Kidney tubule cell (primary cell): ENCODE measurements around the gene TIMP4.

Experiments used
- DNase-seq: peaks from one replicate; pipeline ENCODE4 v3.0.0-alpha.2; 2018; ENCODE audit warnings: low spot score

TIMP4 gene

DNA sequence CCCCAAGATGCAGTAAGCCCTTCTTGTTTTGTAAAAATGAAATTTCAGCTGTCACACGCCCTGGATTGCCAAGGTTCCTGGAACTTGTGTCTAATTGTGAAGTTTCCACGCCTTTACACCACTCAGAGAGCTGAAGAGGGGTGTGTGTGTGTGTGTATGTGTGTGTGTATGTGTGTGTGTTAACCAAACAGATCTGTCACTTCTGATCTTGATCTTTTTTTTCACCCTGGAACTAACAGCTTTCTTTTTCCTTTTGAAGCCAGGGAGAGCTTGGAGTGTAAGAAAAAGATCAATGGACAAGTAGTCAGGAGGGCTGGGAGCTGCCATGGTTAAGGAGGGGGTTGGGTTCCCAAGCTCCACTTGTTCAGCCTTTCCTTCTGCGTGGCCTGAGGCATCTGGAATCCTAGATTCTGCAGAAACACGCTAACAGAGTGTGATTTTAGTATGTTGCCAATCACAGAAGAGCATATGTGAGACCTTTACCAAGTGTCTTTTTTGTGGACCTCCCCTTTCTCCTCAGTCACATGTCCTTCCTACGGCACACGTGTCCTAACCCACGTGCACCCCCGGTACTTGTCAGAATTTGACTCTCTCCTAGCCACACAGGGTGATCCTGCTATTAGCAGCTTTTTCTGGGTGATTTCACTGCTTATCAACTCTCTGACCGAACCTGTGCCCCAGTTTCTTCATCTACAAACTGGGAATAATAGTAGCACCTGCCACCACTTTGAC lies 11.5 kb downstream of the TIMP4 start:
- no peak for DNase-seq

GRCh38 chr3:12143949-12144504 lies 14.7 kb downstream of the TIMP4 start:
- DNase-seq = no peak

DNA sequence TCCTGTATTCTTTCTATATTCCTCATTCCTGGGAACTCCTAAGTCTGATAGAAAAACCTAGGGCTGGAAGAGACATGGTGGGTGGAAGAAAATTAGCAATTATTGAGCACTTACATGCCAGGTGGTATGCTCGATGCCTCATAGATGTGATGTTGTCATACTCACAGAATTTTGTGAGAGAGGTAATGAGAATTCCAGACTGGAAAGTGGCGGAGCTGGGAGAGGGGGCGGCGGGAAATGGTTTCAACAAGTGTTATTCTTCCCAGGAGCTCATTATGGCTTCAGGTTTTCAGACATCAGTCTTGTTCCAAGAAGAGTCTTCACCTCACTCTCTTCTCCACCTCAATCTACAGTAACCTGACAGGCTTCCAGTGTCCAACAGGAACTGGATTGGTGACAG lies 16.2 kb downstream of the TIMP4 start:
- DNase-seq = no peak

DNA sequence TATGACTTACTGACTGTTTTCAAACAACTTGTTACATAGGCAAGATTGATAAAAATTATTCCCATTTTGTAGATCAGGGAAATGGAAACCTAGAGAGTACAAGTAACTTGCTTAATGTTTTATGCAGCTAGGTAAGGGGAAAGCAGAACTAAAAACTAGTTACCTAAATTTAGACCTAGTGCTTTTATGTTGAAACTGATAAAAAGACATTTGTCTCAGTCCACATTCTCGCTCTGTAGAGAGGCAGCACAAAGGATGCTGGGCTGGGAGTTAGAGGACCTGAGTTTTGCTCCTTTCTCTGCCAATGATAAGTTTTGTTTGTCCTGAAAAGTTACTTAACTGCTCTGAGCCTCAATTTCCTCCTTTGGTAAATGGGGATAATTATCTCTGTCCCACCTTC lies 17.4 kb downstream of the TIMP4 start:
- no peak for DNase-seq

- DNase-seq = peak; percentile 30
These were observed 19.6 kb downstream of the TIMP4 start for GRCh38 chr3:12139111-12139511.

DNA sequence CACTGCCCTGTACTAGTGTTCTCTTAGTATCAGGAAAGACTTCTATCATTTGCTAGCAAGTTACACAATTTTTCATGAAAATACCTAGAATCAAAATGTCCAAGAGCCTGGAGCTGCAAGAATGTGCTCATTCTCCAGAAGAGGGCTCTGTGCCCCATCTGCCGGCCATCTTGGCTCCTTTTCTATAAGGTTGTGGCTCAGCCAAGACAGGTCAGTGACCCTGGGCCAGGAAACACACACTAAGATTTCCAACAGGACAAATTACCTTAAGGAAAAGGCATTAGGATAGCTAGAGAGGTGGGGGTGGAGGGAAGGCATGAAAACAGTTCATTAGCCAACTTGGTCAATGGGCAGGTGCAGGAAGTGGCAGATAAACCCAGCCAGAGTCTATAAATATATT lies 20.7 kb downstream of the TIMP4 start:
- peak; percentile 54 for DNase-seq

GRCh38 chr3:12136371-12136770 lies 22.3 kb downstream of the TIMP4 start:
- DNase-seq = no peak

GRCh38 chr3:12135029-12135657 lies 23.6 kb downstream of the TIMP4 start:
- peak; percentile 69 for DNase-seq

DNA sequence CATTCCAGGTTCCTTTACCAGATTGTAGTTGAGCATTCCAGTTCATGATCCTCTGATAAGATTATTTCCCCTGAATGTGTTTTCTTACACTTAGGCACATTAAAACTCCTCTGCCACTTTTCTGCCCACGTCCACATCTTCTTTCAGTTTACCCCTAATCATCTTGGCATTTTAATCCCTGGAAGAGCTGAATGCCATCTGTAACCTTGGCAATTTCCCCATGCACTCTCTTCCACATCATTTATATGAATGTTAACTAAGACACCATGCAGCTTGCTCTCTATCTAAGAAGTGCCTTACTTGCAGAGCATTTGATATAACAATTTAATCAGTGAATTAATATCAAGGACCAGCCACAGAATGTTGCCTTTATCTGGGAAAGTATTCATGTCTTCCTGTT lies 25.8 kb downstream of the TIMP4 start:
- no peak for DNase-seq

DNA sequence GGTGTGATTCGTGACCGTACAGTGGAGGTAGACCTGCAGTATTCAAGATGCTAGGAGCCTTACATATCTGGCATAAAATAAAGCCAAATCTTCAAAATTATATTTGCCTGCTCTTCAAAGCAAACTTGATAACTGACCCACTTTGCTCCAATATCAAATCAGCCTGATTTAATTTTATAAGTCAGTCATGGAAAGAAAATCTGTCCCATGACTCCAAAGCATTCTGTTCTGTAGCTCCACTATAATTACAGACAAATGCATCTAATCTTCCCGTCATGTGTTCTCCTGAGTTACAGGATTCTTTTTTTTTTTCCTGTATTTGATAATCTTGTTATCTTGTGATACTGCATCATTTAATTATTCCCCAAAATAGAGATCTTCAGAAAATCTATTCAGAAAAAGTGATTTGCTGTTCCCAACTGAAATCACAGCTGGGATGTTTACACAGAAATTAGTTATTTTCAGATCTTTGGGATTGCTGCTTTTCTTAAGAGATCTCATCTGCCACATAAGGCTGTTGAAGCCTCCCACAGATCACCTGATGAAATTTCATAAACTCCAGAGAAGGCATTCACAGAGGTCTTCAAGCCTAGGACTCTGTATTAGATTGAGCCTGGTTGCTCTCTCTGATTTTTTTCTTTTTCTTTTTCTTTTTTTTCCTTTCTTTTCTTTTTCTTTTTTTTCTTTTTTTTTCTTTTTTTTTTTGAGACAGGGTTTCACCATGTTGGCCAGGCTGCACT lies 27.2 kb downstream of the TIMP4 start:
- DNase-seq = no peak

GRCh38 chr3:12127391-12127790 lies 31.3 kb downstream of the TIMP4 start:
- DNase-seq = no peak

GRCh38 chr3:12125772-12126171 lies 32.9 kb downstream of the TIMP4 start:
- no peak for DNase-seq

DNA sequence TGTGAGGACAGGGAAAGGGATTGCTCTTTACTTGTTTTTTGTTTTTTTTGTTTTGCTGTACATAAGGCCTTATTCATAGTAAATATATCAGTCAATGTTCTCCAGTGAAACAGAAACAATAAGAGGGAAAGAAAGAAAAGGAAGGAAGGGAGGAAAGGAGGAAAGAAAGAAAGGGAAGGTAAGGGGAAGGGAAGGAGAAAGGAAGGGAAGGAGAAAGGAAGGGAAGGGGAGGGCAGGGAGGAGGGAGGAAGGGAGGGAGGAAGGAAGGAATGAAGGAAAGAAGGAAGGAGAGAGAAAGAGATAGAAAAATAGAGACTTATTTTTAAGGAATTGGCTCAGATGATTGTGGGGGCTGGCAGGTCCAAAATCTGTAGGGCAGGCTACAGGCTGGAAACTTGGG lies 37.2 kb downstream of the TIMP4 start:
- DNase-seq = no peak

- peak; percentile 23 for DNase-seq
These were observed 38.2 kb downstream of the TIMP4 start for GRCh38 chr3:12120374-12121140.

- DNase-seq = no peak
These were observed 41.2 kb downstream of the TIMP4 start for GRCh38 chr3:12117473-12117872.

DNA sequence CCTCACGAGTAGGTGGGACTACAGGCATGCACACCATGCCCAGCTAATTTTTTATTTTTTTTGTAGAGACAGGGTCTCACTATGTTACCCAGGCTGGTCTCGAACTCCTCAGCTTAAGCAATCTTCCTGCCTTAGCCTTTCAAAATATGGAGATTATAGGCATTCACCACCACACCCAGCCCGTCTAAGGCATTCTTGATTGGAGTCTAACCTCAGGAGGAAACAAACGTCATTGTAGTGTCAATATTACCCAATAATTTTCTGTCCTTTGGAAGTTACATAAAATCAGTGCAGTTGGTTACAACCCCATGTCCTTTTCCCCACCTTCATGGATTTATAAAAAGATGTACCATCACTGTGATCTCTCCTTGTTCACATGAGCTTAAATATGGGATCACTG lies 41.8 kb downstream of the TIMP4 start:
- DNase-seq = no peak

GRCh38 chr3:12115849-12116248 lies 42.9 kb downstream of the TIMP4 start:
- DNase-seq = peak; percentile 12

GRCh38 chr3:12115104-12115503 lies 43.6 kb downstream of the TIMP4 start:
- no peak for DNase-seq

DNA sequence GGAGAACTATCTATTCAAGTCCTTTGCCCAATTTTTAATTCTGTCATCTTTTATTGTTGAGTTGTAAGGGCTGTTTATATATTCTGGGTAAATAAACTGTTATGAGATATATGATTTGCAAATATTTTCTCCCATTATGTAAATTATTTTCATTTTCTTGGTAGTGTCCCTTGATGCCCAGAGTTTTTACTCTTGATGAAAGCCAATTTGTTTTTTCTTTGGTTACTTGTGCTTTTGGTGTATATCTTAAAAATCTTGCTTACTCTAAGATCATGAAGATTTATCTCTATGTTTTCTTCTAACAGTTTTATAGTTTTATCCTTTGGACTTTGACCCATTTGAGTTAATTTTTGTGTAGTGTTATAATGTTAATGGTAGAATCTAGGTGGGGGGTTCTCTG lies 44.5 kb downstream of the TIMP4 start:
- DNase-seq = no peak

DNA sequence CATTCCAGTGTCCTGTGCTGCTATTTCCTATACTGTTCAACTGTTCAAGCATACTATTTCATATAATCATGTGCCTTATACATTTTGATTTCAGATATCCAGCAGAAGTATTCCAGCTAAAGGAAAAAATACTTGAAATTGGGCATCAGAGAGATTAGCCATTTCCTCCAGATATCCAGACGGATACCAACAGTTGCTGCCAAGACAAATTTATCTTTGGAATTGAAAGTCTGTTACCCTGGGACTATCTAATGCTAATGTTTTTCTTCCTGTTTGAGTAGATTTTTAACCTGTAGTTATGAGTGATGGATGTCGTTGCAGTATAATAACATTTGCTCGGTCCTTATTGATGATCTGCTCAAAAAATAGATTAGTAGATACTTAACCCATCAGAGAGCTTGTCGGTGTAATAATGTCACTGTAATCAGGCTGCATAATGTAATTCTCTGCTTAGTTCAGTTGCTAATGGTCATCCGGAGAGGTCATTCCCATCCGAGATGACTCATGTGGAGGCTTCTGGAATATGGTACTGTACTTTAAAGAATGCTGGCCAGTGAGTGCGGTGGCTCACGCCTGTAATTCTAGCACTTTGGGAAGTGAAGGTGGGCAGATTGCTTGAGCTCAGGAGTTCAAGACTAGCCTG lies 51.5 kb downstream of the TIMP4 start:
- DNase-seq = no peak
